ENCODE results near the gene PCSK9.
"Not testable (repeated sequence)": the region's sequence is repeated elsewhere in the genome, so short reads cannot be mapped to it uniquely, and the experiment has no call there.

PCSK9 gene

GRCh38 chr1:55010194-55010886 is 29.0 kb upstream of the PCSK9 start:
- no peak for DNase-seq (ENCODE audit: low read depth)

- no peak for DNase-seq (ENCODE audit: low read depth)
Measured at GRCh38 chr1:55010887-55011217, 28.5 kb upstream of the PCSK9 start.

- DNase-seq (ENCODE audit: low read depth): no peak
Measured at GRCh38 chr1:55012661-55013060, 26.7 kb upstream of the PCSK9 start.

GRCh38 chr1:55015123-55015522 is 24.2 kb upstream of the PCSK9 start:
- DNase-seq (ENCODE audit: low read depth): no peak

- no peak for DNase-seq (ENCODE audit: low read depth)
Measured at GRCh38 chr1:55015731-55016620, 23.4 kb upstream of the PCSK9 start.

- no peak for DNase-seq (ENCODE audit: low read depth)
Measured at GRCh38 chr1:55018395-55018794, 21.0 kb upstream of the PCSK9 start.

- peak; percentile 39 for DNase-seq (ENCODE audit: low read depth)
Measured at GRCh38 chr1:55021942-55022546, 17.3 kb upstream of the PCSK9 start.

GRCh38 chr1:55024163-55024562 is 15.2 kb upstream of the PCSK9 start:
- not testable (repeated sequence) for DNase-seq (ENCODE audit: low read depth)

GRCh38 chr1:55026682-55027081 is 12.7 kb upstream of the PCSK9 start:
- DNase-seq (ENCODE audit: low read depth): not testable (repeated sequence)

GRCh38 chr1:55031098-55031497 is 8.2 kb upstream of the PCSK9 start:
- not testable (repeated sequence) for DNase-seq (ENCODE audit: low read depth)

GRCh38 chr1:55033265-55033614 is 6.1 kb upstream of the PCSK9 start:
- DNase-seq (ENCODE audit: low read depth): no peak

- DNase-seq (ENCODE audit: low read depth): no peak
Measured at GRCh38 chr1:55034476-55035133, 4.7 kb upstream of the PCSK9 start.

GRCh38 chr1:55035904-55036303 is 3.4 kb upstream of the PCSK9 start:
- DNase-seq (ENCODE audit: low read depth): no peak

GRCh38 chr1:55037733-55038551 is 1.4 kb upstream of the PCSK9 start:
- DNase-seq (ENCODE audit: low read depth): no peak

GRCh38 chr1:55038552-55038838 is 853 bp upstream of the PCSK9 start:
- DNase-seq (ENCODE audit: low read depth): no peak

GRCh38 chr1:55038974-55039341 is 390 bp upstream of the PCSK9 start:
- no peak for DNase-seq (ENCODE audit: low read depth)

- DNase-seq (ENCODE audit: low read depth): no peak
Measured at GRCh38 chr1:55040083-55040932, 960 bp downstream of the PCSK9 start.

- DNase-seq (ENCODE audit: low read depth): no peak
Measured at GRCh38 chr1:55040933-55041494, 1.7 kb downstream of the PCSK9 start.

- DNase-seq (ENCODE audit: low read depth): no peak
Measured at GRCh38 chr1:55041613-55042012, 2.3 kb downstream of the PCSK9 start.

GRCh38 chr1:55043011-55043410 is 3.7 kb downstream of the PCSK9 start:
- no peak for DNase-seq (ENCODE audit: low read depth)

GRCh38 chr1:55043726-55044125 is 4.4 kb downstream of the PCSK9 start:
- no peak for DNase-seq (ENCODE audit: low read depth)
